GM12878 (cell line): Measurements from ENCODE around the gene DDX39A. TPM values are rescaled to one million over a fixed set of nuclear protein-coding genes. Genes with fewer than 3 reads are reported as not detected.

Source experiments
- BCLAF1 ChIP-seq: fragments of 450-650 bp; IDR thresholded peaks from 2 replicates; pipeline ENCODE4 v1.6.1; 2017; ENCODE audit warnings: antibody characterized with exemption, mild to moderate bottlenecking, moderate library complexity
- BRCA1 ChIP-seq: IDR thresholded peaks from 2 replicates; pipeline ENCODE4 v1.6.1; 2011; ENCODE audit warnings: low read depth, low read length, improper control_type of control experiment
- CEBPB ChIP-seq, 2 experiments: fragments of 150-350 bp in 1 of 2; IDR thresholded peaks; 2 replicates each; pipeline ENCODE4 v1.6.1; 2012 to 2014; ENCODE audit warnings: low read depth in 2 of 2, low read length in 2 of 2, borderline replicate concordance in 1 of 2, inconsistent platforms in 1 of 2
- FOS ChIP-seq: IDR thresholded peaks from 3 replicates; pipeline ENCODE4 v1.6.1; 2011; ENCODE audit warnings: borderline replicate concordance; ENCODE audit not compliant: insufficient read length; ENCODE audit errors: extremely low read depth
- HCFC1 ChIP-seq: fragments of 150-350 bp; IDR thresholded peaks from 2 replicates; pipeline ENCODE4 v1.6.1; 2014; ENCODE audit warnings: low read length
- JUNB ChIP-seq: IDR thresholded peaks from 2 replicates; pipeline ENCODE4 v1.6.1; 2016; ENCODE audit warnings: antibody characterized with exemption, mild to moderate bottlenecking
- NFXL1 ChIP-seq: fragments of 450-650 bp; IDR thresholded peaks from 2 replicates; pipeline ENCODE4 v1.6.1; 2017; ENCODE audit warnings: antibody characterized with exemption, mild to moderate bottlenecking, borderline replicate concordance
- PBX3 ChIP-seq: IDR thresholded peaks from 2 replicates; pipeline ENCODE4 v1.6.1; 2011; ENCODE audit warnings: mild to moderate bottlenecking, low read depth, low read length, moderate library complexity; ENCODE audit not compliant: insufficient replicate concordance
- RAD21 ChIP-seq: IDR thresholded peaks from 2 replicates; pipeline ENCODE4 v1.6.1; 2011; ENCODE audit warnings: mild to moderate bottlenecking, low read depth, low read length, moderate library complexity; ENCODE audit not compliant: insufficient read depth
- REST ChIP-seq: IDR thresholded peaks from 2 replicates; pipeline ENCODE4 v1.6.1; 2012; ENCODE audit warnings: mild to moderate bottlenecking, low read depth, low read length
- RFX5 ChIP-seq: IDR thresholded peaks from 2 replicates; pipeline ENCODE4 v1.6.1; 2011; ENCODE audit warnings: low read depth, low read length, improper control_type of control experiment
- RUNX3 ChIP-seq: IDR thresholded peaks from 2 replicates; pipeline ENCODE4 v1.6.1; 2012; ENCODE audit warnings: low read length, inconsistent platforms
- SREBF2 ChIP-seq: IDR thresholded peaks from 2 replicates; pipeline ENCODE4 v1.6.1; 2012; ENCODE audit warnings: mild to moderate bottlenecking, low read length
- STAT1 ChIP-seq: fragments of 450-650 bp; conservative IDR thresholded peaks from 2 replicates; pipeline ENCODE4 v1.6.1; 2014; ENCODE audit warnings: antibody characterized with exemption, mild to moderate bottlenecking
- polyA plus RNA-seq, 11 experiments: library from polyadenylated mRNA; depleted of rRNA in 4 of 11; unstranded in 6 of 11; stranded (reverse) in 5 of 11; fragments of >200 nt; fragmentation: Nextera tagmentation in 4 of 11; fragmentation: Illumina TruSeq in 1 of 11; extraction: Ambion mirVana in 4 of 11; extraction: Trizol in 1 of 11; gene quantifications; 1 replicate in 1 of 11; 2 replicates in 10 of 11; pipeline versions ENCODE4 v1.2.1 to v1.2.3, GENCODE V29; 2011 to 2016; ENCODE audit warnings: inconsistent platforms in 2 of 11, missing spikeins in 2 of 11, low read depth in 1 of 11
- total RNA-seq, 4 experiments: library from RNA; depleted of rRNA in 3 of 4; stranded (reverse); fragments of >200 nt in 3 of 4; fragmentation: Illumina TruSeq in 1 of 4; extraction: Trizol in 1 of 4; gene quantifications; 2 replicates each; pipeline versions ENCODE4 v1.2.1 to v1.2.3, GENCODE V29; 2013 to 2021
- TF ChIP-seq, protein P1 (sequence below): fragments of 450-650 bp; IDR thresholded peaks from 2 replicates; pipeline ENCODE4 v1.6.1; 2018; ENCODE audit warnings: borderline replicate concordance, mild to moderate bottlenecking; ENCODE audit not compliant: partially characterized antibody

The DDX39A gene
- total and polyA plus RNA-seq, 10 of the 15 experiments (the other 5 are each of a cell fraction or from before 2014, with no cell fraction given): 113 to 378 (median 224) TPM

DNA sequence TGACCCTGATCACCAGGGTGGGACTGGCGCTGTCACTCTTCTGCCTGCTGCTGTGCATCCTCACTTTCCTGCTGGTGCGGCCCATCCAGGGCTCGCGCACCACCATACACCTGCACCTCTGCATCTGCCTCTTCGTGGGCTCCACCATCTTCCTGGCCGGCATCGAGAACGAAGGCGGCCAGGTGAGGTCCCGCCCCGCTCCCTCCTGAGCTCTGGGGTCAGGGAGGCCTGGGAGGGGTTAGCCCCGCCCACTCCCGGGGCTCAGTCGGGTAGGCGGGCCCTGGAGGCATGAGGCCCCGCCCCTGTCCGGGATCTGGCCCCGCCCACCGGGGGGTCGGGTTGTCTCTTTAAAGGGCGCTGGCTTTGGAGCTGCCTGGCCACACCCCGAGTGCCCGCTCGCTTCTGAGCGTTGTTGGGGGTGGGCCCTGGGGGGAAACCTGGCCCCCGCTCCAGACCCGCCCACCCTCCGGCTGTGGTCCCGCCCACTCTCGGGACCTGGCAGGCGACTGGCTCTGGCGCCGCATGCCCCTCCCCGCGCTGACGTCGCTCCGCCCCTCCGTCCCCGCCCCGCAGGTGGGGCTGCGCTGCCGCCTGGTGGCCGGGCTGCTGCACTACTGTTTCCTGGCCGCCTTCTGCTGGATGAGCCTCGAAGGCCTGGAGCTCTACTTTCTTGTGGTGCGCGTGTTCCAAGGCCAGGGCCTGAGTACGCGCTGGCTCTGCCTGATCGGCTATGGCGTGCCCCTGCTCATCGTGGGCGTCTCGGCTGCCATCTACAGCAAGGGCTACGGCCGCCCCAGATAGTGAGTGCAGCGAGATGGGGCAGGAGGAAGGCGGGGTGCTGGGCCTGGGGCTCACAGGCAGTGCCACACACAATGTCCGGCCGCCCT is 13.1 kb downstream of the DDX39A start (continued):
- TF ChIP-seq, protein P1, sequence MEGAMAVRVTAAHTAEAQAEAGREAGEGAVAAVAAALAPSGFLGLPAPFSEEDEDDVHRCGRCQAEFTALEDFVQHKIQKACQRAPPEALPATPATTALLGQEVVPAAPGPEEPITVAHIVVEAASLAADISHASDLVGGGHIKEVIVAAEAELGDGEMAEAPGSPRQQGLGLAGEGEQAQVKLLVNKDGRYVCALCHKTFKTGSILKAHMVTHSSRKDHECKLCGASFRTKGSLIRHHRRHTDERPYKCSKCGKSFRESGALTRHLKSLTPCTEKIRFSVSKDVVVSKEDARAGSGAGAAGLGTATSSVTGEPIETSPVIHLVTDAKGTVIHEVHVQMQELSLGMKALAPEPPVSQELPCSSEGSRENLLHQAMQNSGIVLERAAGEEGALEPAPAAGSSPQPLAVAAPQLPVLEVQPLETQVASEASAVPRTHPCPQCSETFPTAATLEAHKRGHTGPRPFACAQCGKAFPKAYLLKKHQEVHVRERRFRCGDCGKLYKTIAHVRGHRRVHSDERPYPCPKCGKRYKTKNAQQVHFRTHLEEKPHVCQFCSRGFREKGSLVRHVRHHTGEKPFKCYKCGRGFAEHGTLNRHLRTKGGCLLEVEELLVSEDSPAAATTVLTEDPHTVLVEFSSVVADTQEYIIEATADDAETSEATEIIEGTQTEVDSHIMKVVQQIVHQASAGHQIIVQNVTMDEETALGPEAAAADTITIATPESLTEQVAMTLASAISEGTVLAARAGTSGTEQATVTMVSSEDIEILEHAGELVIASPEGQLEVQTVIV: no peak
- no peak for TF ChIP-seq BCLAF1
- no peak for TF ChIP-seq NFXL1
- TF ChIP-seq RUNX3: peak; percentile 26; the same call in 1 of the 2 replicates
- no peak for TF ChIP-seq PBX3
- no peak for TF ChIP-seq CEBPB (IDR thresholded peaks at IDR 0.05; ENCODE audit: borderline replicate concordance in 1 of 2, low read depth in 2 of 2, low read length in 2 of 2)
- no peak for TF ChIP-seq RFX5
- TF ChIP-seq STAT1: no peak
- no peak for TF ChIP-seq REST
- no peak for TF ChIP-seq BRCA1
- TF ChIP-seq HCFC1: no peak
- TF ChIP-seq RAD21: peak; percentile 94
- TF ChIP-seq JUNB: no peak
- TF ChIP-seq FOS: no peak
- TF ChIP-seq SREBF2: no peak
